ENCODE measurements around the gene MOB2. TPM values are rescaled to one million over a fixed set of nuclear protein-coding genes. Genes with fewer than 3 reads are reported as not detected.

The MOB2 gene
- total RNA-seq, 1 donor from 2014 or later: 26.9 TPM

GRCh38 chr11:1456596-1457325, 29.8 kb downstream of the MOB2 start:
- DNase-seq (ENCODE audit: low read depth): no peak
- no peak for TF ChIP-seq CTCF (conservative IDR thresholded peaks at IDR 0.05; ENCODE audit: low read depth, low read length)

GRCh38 chr11:1456176-1456575, 30.4 kb downstream of the MOB2 start:
- no peak for TF ChIP-seq CTCF (conservative IDR thresholded peaks at IDR 0.05; ENCODE audit: low read depth, low read length)
- H3K4me3 ChIP-seq (ENCODE audit: low read depth, low read length): no peak overlapping the region
- DNase-seq (ENCODE audit: low read depth): no peak

More at GRCh38 chr11:1456596-1457325, 29.8 kb downstream of the MOB2 start:
- no peak overlapping the region for H3K4me3 ChIP-seq (ENCODE audit: low read depth, low read length)

GRCh38 chr11:1455763-1456060, 30.9 kb downstream of the MOB2 start:
- H3K4me3 ChIP-seq (ENCODE audit: low read depth, low read length): no peak overlapping the region
- no peak for TF ChIP-seq CTCF (conservative IDR thresholded peaks at IDR 0.05; ENCODE audit: low read depth, low read length)
- no peak for DNase-seq (ENCODE audit: low read depth)

GRCh38 chr11:1455032-1455762, 31.4 kb downstream of the MOB2 start:
- TF ChIP-seq CTCF (conservative IDR thresholded peaks at IDR 0.05; ENCODE audit: low read depth, low read length): no peak
- H3K4me3 ChIP-seq (ENCODE audit: low read depth, low read length): no peak overlapping the region
- no peak for DNase-seq (ENCODE audit: low read depth)

GRCh38 chr11:1454576-1454975, 32.0 kb downstream of the MOB2 start:
- no peak overlapping the region for H3K4me3 ChIP-seq (ENCODE audit: low read depth, low read length)
- TF ChIP-seq CTCF (conservative IDR thresholded peaks at IDR 0.05; ENCODE audit: low read depth, low read length): no peak
- no peak for DNase-seq (ENCODE audit: low read depth)

- peak; percentile 47 for TF ChIP-seq CTCF (conservative IDR thresholded peaks at IDR 0.05; ENCODE audit: low read depth, low read length)
- no peak overlapping the region for H3K4me3 ChIP-seq (ENCODE audit: low read depth, low read length)
- no peak for DNase-seq (ENCODE audit: low read depth)
Measured at GRCh38 chr11:1453611-1454034, 33.0 kb downstream of the MOB2 start.
